HEK293T (cell line): Measurements from ENCODE around the gene LRWD1.
A peak's percentile ranks its signal among the peaks of the same experiment; 100 is the strongest.

Experiments used
- CTCF ChIA-PET: fragments of 350-600 bp; formaldehyde crosslinking; extraction: SDS; loops from one replicate; lab custom pipeline; 2021; ENCODE audit warnings: antibody characterized with exemption, inconsistent platforms; lab: Yijun Ruan, JAX
- POLR2A ChIA-PET: fragments of 350-600 bp; formaldehyde crosslinking; extraction: SDS; loops from one replicate; lab custom pipeline; 2020; ENCODE audit warnings: antibody characterized with exemption, inconsistent platforms; lab: Yijun Ruan, JAX
- DNase-seq: peaks from one replicate; pipeline ENCODE4 v3.0.0; 2012; ENCODE audit warnings: mixed read lengths; ENCODE audit errors: extremely low spot score
- ARNT ChIP-seq: fragments of 450-650 bp; IDR thresholded peaks from 2 replicates; pipeline ENCODE4 v1.6.1; 2017; ENCODE audit warnings: mild to moderate bottlenecking
- BHLHE40 ChIP-seq: fragments of 450-650 bp; IDR thresholded peaks from 2 replicates; pipeline ENCODE4 v1.6.1; 2016; ENCODE audit warnings: mild to moderate bottlenecking, moderate library complexity, borderline replicate concordance
- CTBP1 ChIP-seq: fragments of 450-650 bp; IDR thresholded peaks from 2 replicates; pipeline ENCODE4 v1.6.1; 2016; ENCODE audit warnings: borderline replicate concordance
- ELF4 ChIP-seq: fragments of 450-650 bp; IDR thresholded peaks from 2 replicates; pipeline ENCODE4 v1.6.1; 2017; ENCODE audit warnings: antibody characterized with exemption
- FOXA1 ChIP-seq: fragments of 450-650 bp; IDR thresholded peaks from 2 replicates; pipeline ENCODE4 v1.6.1; 2016; ENCODE audit warnings: mild to moderate bottlenecking
- FOXK2 ChIP-seq: fragments of 450-650 bp; IDR thresholded peaks from 2 replicates; pipeline ENCODE4 v1.6.1; 2016; ENCODE audit warnings: mild to moderate bottlenecking
- FOXM1 ChIP-seq: fragments of 450-650 bp; IDR thresholded peaks from 2 replicates; pipeline ENCODE4 v1.6.1; 2017; ENCODE audit warnings: mild to moderate bottlenecking, borderline replicate concordance
- HDGF ChIP-seq: fragments of 450-650 bp; IDR thresholded peaks from 2 replicates; pipeline ENCODE4 v1.6.1; 2017; ENCODE audit warnings: antibody characterized with exemption, borderline replicate concordance
- L3MBTL2 ChIP-seq: fragments of 450-650 bp; conservative IDR thresholded peaks from 2 replicates; pipeline ENCODE4 v1.6.1; 2016; ENCODE audit warnings: mild to moderate bottlenecking
- LEF1 ChIP-seq: fragments of 450-650 bp; IDR thresholded peaks from 2 replicates; pipeline ENCODE4 v1.6.1; 2017; ENCODE audit warnings: mild to moderate bottlenecking, borderline replicate concordance
- NFRKB ChIP-seq: fragments of 450-650 bp; IDR thresholded peaks from 2 replicates; pipeline ENCODE4 v1.6.1; 2016; ENCODE audit warnings: mild to moderate bottlenecking, moderate library complexity
- PKNOX1 ChIP-seq: fragments of 450-650 bp; IDR thresholded peaks from 2 replicates; pipeline ENCODE4 v1.6.1; 2016
- SP1 ChIP-seq: fragments of 450-650 bp; IDR thresholded peaks from 2 replicates; pipeline ENCODE4 v1.6.1; 2017
- SUZ12 ChIP-seq: fragments of 450-650 bp; IDR thresholded peaks from 2 replicates; pipeline ENCODE4 v1.6.1; 2016; ENCODE audit warnings: mild to moderate bottlenecking
- TARDBP ChIP-seq: fragments of 450-650 bp; IDR thresholded peaks from 2 replicates; pipeline ENCODE4 v1.6.1; 2016
- ZNF384 ChIP-seq: fragments of 450-650 bp; IDR thresholded peaks from 2 replicates; pipeline ENCODE4 v1.6.1; 2016

LRWD1 gene

GRCh38 chr7:102464577-102465280 is at the start of gene LRWD1, which contains the start of gene ALKBH4:
Gene LRWD1 (plus strand): TSS chr7:102464984. CDS start chr7:102465081, 97 bp downstream.
Gene ALKBH4 (minus strand): TSS chr7:102464863. CDS start chr7:102464836, 27 bp downstream.
- DNase-seq: peak; percentile 99
- POLR2A ChIA-PET: interaction anchor here (1.1 to 1.2 kb wide), 2 partner anchors 31 to 69 kb away, joined by 3 read pairs; partner anchors contain the start of gene PRKRIP1
- CTCF ChIA-PET: no interaction called here
- TF ChIP-seq SP1 (no peak), ARNT (no peak), L3MBTL2 (peak; percentile 36; the same call in 1 of the 2 replicates), ELF4 (0 out of 2 replicates have a peak, but pooled peaks have one; percentile 27), ZNF384 (no peak), BHLHE40 (no peak), NFRKB (no peak), SUZ12 (no peak), LEF1 (no peak), HDGF (no peak), CTBP1 (no peak), TARDBP (0 out of 2 replicates have a peak, but pooled peaks have one; percentile 43), FOXK2 (no peak)

GRCh38 chr7:102415685-102416225 is 49.0 kb upstream of the LRWD1 start:
- TF ChIP-seq CTBP1 (no peak), ARNT (no peak), SP1 (no peak), ELF4 (no peak), FOXM1 (no peak), L3MBTL2 (no peak), PKNOX1 (no peak), FOXA1 (no peak), SUZ12 (no peak), BHLHE40 (no peak), NFRKB (no peak), FOXK2 (no peak), LEF1 (no peak), HDGF (no peak), ZNF384 (no peak), TARDBP (no peak)
- ChIA-PET POLR2A (no interaction called here), CTCF (no interaction called here)
- no peak for DNase-seq

GRCh38 chr7:102416406-102416805 is 48.4 kb upstream of the LRWD1 start:
- ChIA-PET CTCF (no interaction called here), POLR2A (no interaction called here)
- no peak for DNase-seq
- TF ChIP-seq ARNT (no peak), TARDBP (no peak), FOXM1 (no peak), L3MBTL2 (no peak), HDGF (no peak), CTBP1 (no peak), FOXA1 (no peak)

GRCh38 chr7:102417105-102417504 is 47.7 kb upstream of the LRWD1 start:
- ChIA-PET CTCF (no interaction called here), POLR2A (no interaction called here)
- no peak for DNase-seq
- TF ChIP-seq ARNT (no peak), LEF1 (no peak), PKNOX1 (no peak)

- no peak for DNase-seq
- ChIA-PET CTCF (no interaction called here), POLR2A (no interaction called here)
- TF ChIP-seq FOXK2 (no peak), ARNT (no peak), PKNOX1 (no peak), BHLHE40 (no peak), ELF4 (no peak), FOXM1 (no peak), CTBP1 (no peak), FOXA1 (no peak), TARDBP (no peak), ZNF384 (no peak), NFRKB (no peak), SUZ12 (no peak), L3MBTL2 (no peak), SP1 (no peak), LEF1 (no peak)
These were observed 46.2 kb upstream of the LRWD1 start for GRCh38 chr7:102418592-102418991.

- no peak for DNase-seq
- CTCF ChIA-PET: no interaction called here
- TF ChIP-seq NFRKB (no peak), ZNF384 (no peak), LEF1 (no peak), ARNT (no peak)
- POLR2A ChIA-PET: no interaction called here
These were observed 43.0 kb upstream of the LRWD1 start for GRCh38 chr7:102421706-102422240.
